ENCODE data around the gene MCCD1.
A peak's percentile ranks its signal among the peaks of the same experiment; 100 is the strongest.
"Not testable (repeated sequence)": the region's sequence is repeated elsewhere in the genome, so short reads cannot be mapped to it uniquely, and the experiment has no call there.

Gene MCCD1

GRCh38 chr6:31547727-31548543 lies 19.2 kb downstream of the MCCD1 start:
- ChIA-PET CTCF (interaction anchor here (0.7 to 6.3 kb wide), 2 partner anchors 36 to 51 kb away, joined by 5 to 96 read pairs; no protein-coding TSS in a partner anchor), POLR2A (ENCODE audit: low non-redundant PET) (no interaction called here)
- H3K27ac ChIP-seq = peak overlapping the region; percentile 76
- TF ChIP-seq CTCF (conservative IDR thresholded peaks at IDR 0.05; ENCODE audit: low read depth) = no peak
- DNase-seq (ENCODE audit: low spot score) = no peak

- no peak for TF ChIP-seq CTCF (conservative IDR thresholded peaks at IDR 0.05; ENCODE audit: low read depth)
- ChIA-PET POLR2A (ENCODE audit: low non-redundant PET) (no interaction called here), CTCF (interaction anchor here (6.3 kb wide), 1 partner anchor 50 kb away, joined by 96 read pairs; no protein-coding TSS in a partner anchor)
- DNase-seq (ENCODE audit: low spot score) = no peak
- H3K27ac ChIP-seq = peak overlapping the region; percentile 76
Observed at GRCh38 chr6:31548544-31548873, 19.7 kb downstream of the MCCD1 start.

- CTCF ChIA-PET = interaction anchor here (0.6 to 1.5 kb wide), 4 partner anchors 30 to 57 kb away, joined by 3 to 16 read pairs (median 6); no protein-coding TSS in a partner anchor
- not testable (repeated sequence) for DNase-seq (ENCODE audit: low spot score)
- POLR2A ChIA-PET (ENCODE audit: low non-redundant PET) = interaction anchor here (0.6 to 1.1 kb wide), 2 partner anchors 47 to 139 kb away, joined by 3 to 10 read pairs; no protein-coding TSS in a partner anchor
- H3K27ac ChIP-seq = peak overlapping the region; percentile 16; the same call in 1 of the 2 replicates
Observed at GRCh38 chr6:31551371-31551770, 22.6 kb downstream of the MCCD1 start.

GRCh38 chr6:31556307-31556706 lies 27.5 kb downstream of the MCCD1 start:
- POLR2A ChIA-PET (ENCODE audit: low non-redundant PET) = no interaction called here
- no peak for TF ChIP-seq CTCF (conservative IDR thresholded peaks at IDR 0.05; ENCODE audit: low read depth)
- no peak overlapping the region for H3K27ac ChIP-seq
- CTCF ChIA-PET = interaction anchor here (1.7 kb wide), 1 partner anchor 42 kb away, joined by 9 read pairs; no protein-coding TSS in a partner anchor
- no peak for DNase-seq (ENCODE audit: low spot score)

GRCh38 chr6:31557443-31558317 lies 28.9 kb downstream of the MCCD1 start:
- H3K27ac ChIP-seq = peak overlapping the region; percentile 57
- POLR2A ChIA-PET (ENCODE audit: low non-redundant PET) = no interaction called here
- CTCF ChIA-PET = interaction anchor here (1.3 kb wide), 1 partner anchor 23 kb away, joined by 3 read pairs; no protein-coding TSS in a partner anchor

GRCh38 chr6:31558318-31558625 lies 29.5 kb downstream of the MCCD1 start:
- CTCF ChIA-PET = interaction anchor here (1.3 kb wide), 1 partner anchor 23 kb away, joined by 3 read pairs; no protein-coding TSS in a partner anchor
- no peak for DNase-seq (ENCODE audit: low spot score)
- TF ChIP-seq CTCF (conservative IDR thresholded peaks at IDR 0.05; ENCODE audit: low read depth) = no peak
- POLR2A ChIA-PET (ENCODE audit: low non-redundant PET) = no interaction called here
- H3K27ac ChIP-seq = peak overlapping the region; percentile 57; the same call in 1 of the 2 replicates

More at GRCh38 chr6:31557443-31558317, 28.9 kb downstream of the MCCD1 start:
- TF ChIP-seq CTCF (conservative IDR thresholded peaks at IDR 0.05; ENCODE audit: low read depth) = no peak
- no peak for DNase-seq (ENCODE audit: low spot score)
